Endothelial cell of umbilical vein (primary cell): ENCODE measurements around the gene SULT2B1. TPM values are rescaled to one million over a fixed set of nuclear protein-coding genes. Genes with fewer than 3 reads are reported as not detected.

Experiments used
- BruUV-seq: library from RNA; stranded (reverse); fragments of 400-500 nt; replicated peaks from 2 replicates; lab custom pipeline; 2021; lab: Mats Ljungman, UMichigan
- CTCF ChIA-PET: fragments of 300-600, 350-600 bp; sonication (Branson Sonifier 250); formaldehyde crosslinking; loops from one replicate; lab custom pipeline; 2021; ENCODE audit warnings: antibody characterized with exemption, inconsistent platforms; lab: Charles Lee
- POLR2A ChIA-PET: fragments of 300-600, 350-600 bp; sonication (Branson Sonifier 250); formaldehyde crosslinking; loops from one replicate; lab custom pipeline; 2021; ENCODE audit warnings: antibody characterized with exemption, inconsistent platforms; lab: Charles Lee
- DNase-seq: peaks from one replicate; pipeline ENCODE4 v3.0.0-alpha.2; 2011; ENCODE audit warnings: low read depth, low spot score
- FAIRE-seq: peaks from 2 replicates; lab custom pipeline; 2011; peaks lifted over from hg19 to GRCh38; lab: Jason Lieb, UNC
- H2AFZ ChIP-seq: 2 replicates; pipeline ENCODE4 v1.6.0; 2012; ENCODE audit warnings: low read depth, low read length, control low read depth, inconsistent platforms
- H3K27ac ChIP-seq: 2 replicates; pipeline ENCODE4 v1.5.1; 2011; ENCODE audit warnings: low read depth, mild to moderate bottlenecking, control low read depth, low read length, moderate library complexity; ENCODE audit not compliant: insufficient read depth
- H3K27me3 ChIP-seq, 2 experiments: 2 replicates each; pipeline versions ENCODE4 v1.6.0 to v1.6.1; 2011; ENCODE audit warnings: low read length in 2 of 2, mixed read lengths in 1 of 2; ENCODE audit not compliant: control insufficient read depth in 2 of 2, insufficient read depth in 2 of 2
- H3K36me3 ChIP-seq, 2 experiments: 2 replicates in 1 of 2; 3 replicates in 1 of 2; pipeline ENCODE4 v1.5.1; 2011; ENCODE audit warnings: low read length in 2 of 2, mild to moderate bottlenecking in 1 of 2, moderate library complexity in 1 of 2; ENCODE audit not compliant: control insufficient read depth in 2 of 2, insufficient read depth in 2 of 2; ENCODE audit errors: extremely low read depth in 1 of 2
- H3K4me1 ChIP-seq: 3 replicates; pipeline ENCODE4 v1.5.1; 2011; ENCODE audit warnings: mild to moderate bottlenecking, low read length; ENCODE audit not compliant: control insufficient read depth, insufficient read depth; ENCODE audit errors: extremely low read depth
- H3K4me2 ChIP-seq: 2 replicates; pipeline ENCODE4 v1.6.1; 2011; ENCODE audit warnings: low read length, control low read depth, mixed read lengths; ENCODE audit not compliant: insufficient read depth
- H3K4me3 ChIP-seq, 3 experiments: fragments of 200-600 bp in 1 of 3; sonication (generic), shearing (Covaris generic) in 1 of 3; replicated peaks in 1 of 3; 2 replicates each; pipeline ENCODE4 v1.5.1; 2011 to 2016; ENCODE audit warnings: control low read depth in 3 of 3, low read length in 3 of 3, mild to moderate bottlenecking in 2 of 3, inconsistent platforms in 1 of 3, low read depth in 1 of 3, moderate library complexity in 1 of 3; ENCODE audit not compliant: insufficient read depth in 1 of 3
- H3K79me2 ChIP-seq: 2 replicates; pipeline ENCODE4 v1.6.0; 2012; ENCODE audit warnings: low read length, inconsistent platforms; ENCODE audit not compliant: control insufficient read depth, insufficient read depth
- H3K9ac ChIP-seq: replicated peaks from 2 replicates; pipeline ENCODE3; 2011; ENCODE audit warnings: low read length, control low read depth; ENCODE audit not compliant: insufficient read depth; ENCODE audit errors: extremely low read depth
- H3K9me1 ChIP-seq: replicated peaks from 3 replicates; pipeline ENCODE4 v1.6.0; 2011; ENCODE audit warnings: mild to moderate bottlenecking, low read length; ENCODE audit not compliant: control insufficient read depth, insufficient read depth; ENCODE audit errors: extremely low read depth
- H3K9me3 ChIP-seq: replicated peaks from 2 replicates; pipeline ENCODE4 v1.5.1; 2012; ENCODE audit warnings: low read length, inconsistent platforms; ENCODE audit not compliant: control insufficient read depth, insufficient read depth
- H4K20me1 ChIP-seq: replicated peaks from 2 replicates; pipeline ENCODE3; 2011; ENCODE audit warnings: mild to moderate bottlenecking, low read length; ENCODE audit not compliant: control insufficient read depth, insufficient read depth; ENCODE audit errors: extremely low read depth
- CTCF ChIP-seq, 2 donors: IDR thresholded peaks; 1 replicate in 1 of 2; 2 replicates in 1 of 2; pipeline ENCODE4 v1.5.1; 2011; ENCODE audit warnings: low read length in 2 of 2, mild to moderate bottlenecking in 2 of 2, moderate library complexity in 2 of 2, control low read depth in 1 of 2, inconsistent platforms in 1 of 2, low read depth in 1 of 2; ENCODE audit not compliant: insufficient read depth in 1 of 2; ENCODE audit errors: extremely low read depth in 1 of 2
- EZH2 ChIP-seq: IDR thresholded peaks from 2 replicates; pipeline ENCODE4 v1.6.1; 2012; ENCODE audit warnings: borderline replicate concordance, low read depth, mild to moderate bottlenecking, moderate library complexity, low read length, inconsistent platforms; ENCODE audit not compliant: severe bottlenecking
- FOS ChIP-seq: IDR thresholded peaks from 2 replicates; pipeline ENCODE4 v1.6.1; 2011; ENCODE audit warnings: mild to moderate bottlenecking, low read length, moderate library complexity, borderline replicate concordance; ENCODE audit not compliant: insufficient read depth
- GATA2 ChIP-seq: IDR thresholded peaks from 2 replicates; pipeline ENCODE4 v1.7.0; 2011; ENCODE audit warnings: low read depth, mild to moderate bottlenecking, moderate library complexity, mixed read lengths, low read length; ENCODE audit not compliant: insufficient read length, insufficient read depth
- JUN ChIP-seq: IDR thresholded peaks from 2 replicates; pipeline ENCODE4 v1.6.1; 2011; ENCODE audit warnings: borderline replicate concordance, low read depth; ENCODE audit not compliant: insufficient read length, insufficient read depth
- MAX ChIP-seq: IDR thresholded peaks from 2 replicates; pipeline ENCODE4 v1.6.1; 2011; ENCODE audit not compliant: insufficient read depth, insufficient read length
- MYC ChIP-seq: IDR thresholded peaks from one replicate; pipeline ENCODE4 v1.6.1; 2011; ENCODE audit warnings: mild to moderate bottlenecking, low read depth, low read length
- POLR2A ChIP-seq: IDR thresholded peaks from 2 replicates; pipeline ENCODE4 v1.6.1; 2012; ENCODE audit warnings: low read depth, mild to moderate bottlenecking, control low read depth, low read length
- POLR2AphosphoS5 ChIP-seq: IDR thresholded peaks from 2 replicates; pipeline ENCODE4 v1.6.1; 2012; ENCODE audit warnings: low read depth, mild to moderate bottlenecking, control low read depth, low read length, moderate library complexity; ENCODE audit not compliant: insufficient read depth
- dilution Hi-C: fragments of 300-500 bp; cut with MboI; formaldehyde crosslinking; loops from one replicate; pipeline ENCODE4 v1.15.0; 2019; ENCODE audit warnings: low sequenced_read_pairs; ENCODE audit not compliant: extremely low pct_ligation_motif_present
- intact Hi-C: fragments of 100-400 bp; cut with micrococcal nuclease; formaldehyde crosslinking; loops from one replicate; pipeline ENCODE4 v1.10.0; 2022
- polyA plus RNA-seq, 4 experiments: library from polyadenylated mRNA; depleted of rRNA in 3 of 4; stranded (reverse) in 3 of 4; unstranded in 1 of 4; fragments of >200 nt; gene quantifications; 2 replicates each; pipeline versions ENCODE4 v1.2.1 to v1.2.3, GENCODE V29; 2011 to 2012; ENCODE audit warnings: missing spikeins in 1 of 4
- total RNA-seq: library from RNA; stranded (reverse); gene quantifications from 2 replicates; pipeline ENCODE4 v1.2.3, GENCODE V29; 2021

The SULT2B1 gene
- total and polyA plus RNA-seq, 2 donors (not counting 3 experiments of a cell fraction or from before 2014, with no cell fraction given), result not detected

GRCh38 chr19:48637948-48638830 lies 86.2 kb downstream of the SULT2B1 start:
- DNase-seq, result peak; percentile 89
- no TSS peak for BruUV-seq
- CTCF ChIA-PET, result interaction anchor here (0.6 kb wide), 1 partner anchor 206 kb away, joined by 4 read pairs; no protein-coding TSS in a partner anchor
- Histone ChIP-seq H3K4me2 (peak overlapping the region; percentile 49), H3K9me3 (no peaks in the 10 kb centered on the region), H3K36me3 (no peaks in the 10 kb centered on the region), H3K27me3 (peaks cover 5 to 13% of the 10 kb centered on the region in 2 experiments), H3K79me2 (no peaks in the 10 kb centered on the region), H3K4me1 (peaks cover 26% of the 10 kb centered on the region), H3K4me3 (peak overlapping the region in 2 of 3 experiments; percentile 30 to 34), H3K9ac (peak overlapping the region; percentile 45), H3K27ac (no peak overlapping the region), H3K9me1 (no peaks in the 10 kb centered on the region), H2AFZ (peak overlapping the region; percentile 76), H4K20me1 (no peaks in the 10 kb centered on the region)
- TF ChIP-seq EZH2, result no peak
- TF ChIP-seq MAX, result no peak
- TF ChIP-seq JUN, result no peak
- peak; percentile 58 for TF ChIP-seq POLR2AphosphoS5
- peak in 1 of 2 donors; percentile 20 for TF ChIP-seq CTCF (IDR thresholded peaks at IDR 0.05; ENCODE audit: extremely low read depth in 1 of 2, insufficient read depth in 1 of 2, low read depth in 1 of 2, low read length in 2 of 2)
- TF ChIP-seq MYC, result no peak
- no peak for TF ChIP-seq POLR2A
- no peak for TF ChIP-seq FOS
- no peak for TF ChIP-seq GATA2
- POLR2A ChIA-PET, result interaction anchor here (0.6 kb wide), 1 partner anchor 19 kb away, joined by 9 read pairs; no protein-coding TSS in a partner anchor
- dilution Hi-C loops (no loop called here), intact Hi-C loops (loop anchor here (1.0 to 10.0 kb wide), 4 partner anchors 8 to 357 kb away; partner anchors contain the start of genes CA11, GYS1, RPL18 and RUVBL2)
- no peak for FAIRE-seq
